ENCODE measurements around the gene CCR8. TPM values are rescaled to one million over a fixed set of nuclear protein-coding genes. Genes with fewer than 3 reads are reported as not detected.

The CCR8 gene
- total and polyA plus RNA-seq, 12 donors, result not detected

- Histone ChIP-seq H3K36me3 (no peaks in the 10 kb centered on the region), H3K27ac (no peak overlapping the region), H3K27me3 (peaks cover 0 to 11% (median 0%) of the 10 kb centered on the region in 7 donors), H3K4me3 (no peak overlapping the region), H3K9me3 (peaks cover 0 to 9% (median 0%) of the 10 kb centered on the region in 11 donors), H3K4me1 (no peaks in the 10 kb centered on the region)
- no peak for TF ChIP-seq CTCF (IDR thresholded peaks at IDR 0.05)
- DNase-seq (no peak), ATAC-seq (no peak)
- intact Hi-C loops (cut with DNase I), result no loop called here
Observed at GRCh38 chr3:39322936-39323335, 6.6 kb upstream of the CCR8 start.

GRCh38 chr3:39323494-39323893 is 6.0 kb upstream of the CCR8 start:
- no peak for TF ChIP-seq CTCF (IDR thresholded peaks at IDR 0.05)
- Histone ChIP-seq H3K4me3 (no peak overlapping the region), H3K9me3 (peaks cover 0 to 9% (median 0%) of the 10 kb centered on the region in 11 donors), H3K27ac (no peak overlapping the region), H3K27me3 (peaks cover 0 to 11% (median 0%) of the 10 kb centered on the region in 7 donors), H3K36me3 (no peaks in the 10 kb centered on the region), H3K4me1 (no peaks in the 10 kb centered on the region)
- 69 to 71% methylated on average over 2 of the region's 2 CpGs for WGBS, 2 donors
- DNase-seq (no peak), ATAC-seq (no peak)
- intact Hi-C loops (cut with DNase I), result no loop called here

- DNase-seq (no peak), ATAC-seq (no peak)
- no peaks in the 10 kb centered on the region for H3K4me1 ChIP-seq
- no peak overlapping the region for H3K27ac ChIP-seq
- no peaks in the 10 kb centered on the region for H3K36me3 ChIP-seq
- H3K27me3 ChIP-seq, result peaks cover 0 to 11% (median 0%) of the 10 kb centered on the region in 7 donors
- WGBS, 2 donors, result 92 to 96% methylated on average over 2 of the region's 2 CpGs
- intact Hi-C loops (cut with DNase I), result no loop called here
- H3K9me3 ChIP-seq, result peaks cover 0 to 1% (median 0%) of the 10 kb centered on the region in 11 donors
- H3K4me3 ChIP-seq, result no peak overlapping the region
- TF ChIP-seq CTCF (IDR thresholded peaks at IDR 0.05), result no peak
Observed at GRCh38 chr3:39325236-39325635, 4.3 kb upstream of the CCR8 start.

- Histone ChIP-seq H3K4me1 (no peaks in the 10 kb centered on the region), H3K9me3 (no peaks in the 10 kb centered on the region), H3K36me3 (no peaks in the 10 kb centered on the region), H3K27ac (no peak overlapping the region), H3K27me3 (peaks cover 0 to 11% (median 0%) of the 10 kb centered on the region in 7 donors), H3K4me3 (no peak overlapping the region)
- intact Hi-C loops (cut with DNase I), result no loop called here
- WGBS, 2 donors, result 78 to 85% methylated on average over 4 of the region's 4 CpGs
- DNase-seq, result no peak
- TF ChIP-seq CTCF (IDR thresholded peaks at IDR 0.05), result no peak
- ATAC-seq, result no peak
Observed at GRCh38 chr3:39327053-39327745, 2.3 kb upstream of the CCR8 start.

Data from heart right ventricle (tissue), 16 donors.